ENCODE data around the gene LRRC66.

- TF ChIP-seq CTCF (IDR thresholded peaks at IDR 0.05; ENCODE audit: insufficient read depth, low read length, poor library complexity, severe bottlenecking) = no peak
- no peak for TF ChIP-seq EZH2phosphoT487 (conservative IDR thresholded peaks at IDR 0.05; ENCODE audit: low read length)
Measured at GRCh38 chr4:52057196-52057595, 37.0 kb upstream of the LRRC66 start.

Measured in SU-DHL-6 (cell line).